ES-I3 (cell line): ENCODE measurements around the gene IRAK4.

Experiments used
- H3K36me3 ChIP-seq: 2 replicates; pipeline ENCODE4 v1.6.1; 2013; ENCODE audit warnings: mild to moderate bottlenecking, low read length, control low read depth, moderate library complexity; ENCODE audit not compliant: insufficient read depth
- H3K4me1 ChIP-seq: 2 replicates; pipeline ENCODE4 v1.6.1; 2013; ENCODE audit warnings: mild to moderate bottlenecking, control low read depth, low read length; ENCODE audit not compliant: insufficient read depth
- H3K9ac ChIP-seq: 2 replicates; pipeline ENCODE4 v1.6.1; 2013; ENCODE audit warnings: low read depth, mild to moderate bottlenecking, low read length, moderate library complexity
- H3K9me3 ChIP-seq: 2 replicates; pipeline ENCODE4 v1.6.1; 2013; ENCODE audit warnings: mild to moderate bottlenecking, low read length, moderate library complexity; ENCODE audit not compliant: control insufficient read depth, insufficient read depth

IRAK4 gene

GRCh38 chr12:43836475-43836989, 77.8 kb downstream of the IRAK4 start:
- no peaks in the 10 kb centered on the region for H3K36me3 ChIP-seq
- no peaks in the 10 kb centered on the region for H3K9me3 ChIP-seq
- H3K9ac ChIP-seq = peak overlapping the region; percentile 88
- H3K4me1 ChIP-seq = no peaks in the 10 kb centered on the region
